Lower leg skin (tissue), 4 donors: ENCODE results near the gene NMUR2. TPM values are rescaled to one million over a fixed set of nuclear protein-coding genes. Genes with fewer than 3 reads are reported as not detected.

Source experiments
- DNase-seq, 2 donors: peaks; one replicate each; pipeline ENCODE4 v3.0.0-alpha.2; 2019; ENCODE audit warnings: low spot score in 2 of 2
- H3K4me3 ChIP-seq: fragments of 200-600 bp; sonication (generic); 2 replicates; pipeline ENCODE4 v1.5.1; 2017; ENCODE audit warnings: mild to moderate bottlenecking, low read depth; ENCODE audit not compliant: poor library complexity, severe bottlenecking
- CTCF ChIP-seq, 3 donors: fragments of 450-650 bp; IDR thresholded peaks; one replicate each; pipeline ENCODE4 v1.5.1; 2016; ENCODE audit warnings: antibody characterized with exemption in 3 of 3, mild to moderate bottlenecking in 3 of 3, moderate library complexity in 2 of 3
- POLR2A ChIP-seq, 2 donors: fragments of 450-650 bp; IDR thresholded peaks; one replicate each; pipeline ENCODE4 v1.6.1; 2016 to 2017; ENCODE audit warnings: antibody characterized with exemption in 2 of 2, mild to moderate bottlenecking in 1 of 2, moderate library complexity in 1 of 2
- WGBS, 2 donors: methylation state at CpG; one replicate each; pipeline ENCODE4 v1.1.5; 2018; 5-methylcytosine and 5-hydroxymethylcytosine counted together
- intact Hi-C: fragments of 100-400 bp; cut with DNase I; formaldehyde crosslinking; loops from one replicate; pipeline ENCODE4 v1.15.0; 2023; ENCODE audit warnings: low total_unique reads
- total RNA-seq, 4 donors: library from RNA; depleted of rRNA; stranded (reverse); fragments of >200 nt; gene quantifications; one replicate each; pipeline ENCODE4 v1.1.0, GENCODE V29; 2016

The NMUR2 gene
- total RNA-seq, 4 donors from 2014 or later: not detected

- intact Hi-C loops: no loop called here
- no peak for DNase-seq
- H3K4me3 ChIP-seq: no peak overlapping the region
- TF ChIP-seq POLR2A (IDR thresholded peaks at IDR 0.05): no peak
- TF ChIP-seq CTCF (IDR thresholded peaks at IDR 0.05): no peak
Measured at GRCh38 chr5:152369298-152369697, 35.8 kb downstream of the NMUR2 start.

GRCh38 chr5:152367554-152367953 lies 37.5 kb downstream of the NMUR2 start:
- intact Hi-C loops: no loop called here
- no peak for DNase-seq
- H3K4me3 ChIP-seq: no peak overlapping the region
- TF ChIP-seq CTCF (IDR thresholded peaks at IDR 0.05) (no peak), POLR2A (IDR thresholded peaks at IDR 0.05) (no peak)
- 77 to 80% methylated on average over 3 of the region's 3 CpGs for WGBS, 2 donors

GRCh38 chr5:152366716-152367115 lies 38.4 kb downstream of the NMUR2 start:
- H3K4me3 ChIP-seq: no peak overlapping the region
- no peak for TF ChIP-seq CTCF (IDR thresholded peaks at IDR 0.05)
- TF ChIP-seq POLR2A (IDR thresholded peaks at IDR 0.05): no peak
- 58 to 61% methylated on average over 1 of the region's 1 CpG for WGBS, 2 donors
- intact Hi-C loops: no loop called here
- DNase-seq: no peak

GRCh38 chr5:152364899-152365298 lies 40.2 kb downstream of the NMUR2 start:
- no peak overlapping the region for H3K4me3 ChIP-seq
- DNase-seq: no peak
- intact Hi-C loops: no loop called here
- TF ChIP-seq CTCF (IDR thresholded peaks at IDR 0.05): no peak
- TF ChIP-seq POLR2A (IDR thresholded peaks at IDR 0.05): no peak

GRCh38 chr5:152364172-152364571 lies 40.9 kb downstream of the NMUR2 start:
- intact Hi-C loops: no loop called here
- DNase-seq: no peak
- no peak for TF ChIP-seq CTCF (IDR thresholded peaks at IDR 0.05)
- TF ChIP-seq POLR2A (IDR thresholded peaks at IDR 0.05): no peak
- H3K4me3 ChIP-seq: no peak overlapping the region
- 83 to 86% methylated on average over 4 of the region's 4 CpGs for WGBS, 2 donors

GRCh38 chr5:152358861-152359568 lies 46.1 kb downstream of the NMUR2 start:
- WGBS, 2 donors: 74 to 77% methylated on average over 9 of the region's 9 CpGs
- intact Hi-C loops: no loop called here
- TF ChIP-seq CTCF (IDR thresholded peaks at IDR 0.05) (no peak), POLR2A (IDR thresholded peaks at IDR 0.05) (no peak)
- DNase-seq: no peak
- H3K4me3 ChIP-seq: no peak overlapping the region
